Upper lobe of left lung (tissue), 6 donors: ENCODE results near the gene ALOX12B. TPM values are rescaled to one million over a fixed set of nuclear protein-coding genes. Genes with fewer than 3 reads are reported as not detected.

Experiments
- ATAC-seq, 2 donors: fragments of 200-7000 bp; cut with Tn5 transposase; one replicate each; pipeline ENCODE4 v1.9.1; 2022; ENCODE audit warnings: mild to moderate bottlenecking in 2 of 2, moderate library complexity in 2 of 2; ENCODE audit not compliant: low FRiP score in 2 of 2
- DNase-seq, 2 donors: peaks; one replicate each; pipeline ENCODE4 v3.0.0-alpha.2; 2019 to 2020
- H3K27ac ChIP-seq, 4 donors: fragments of 200-600 bp; sonication (generic); one replicate each; pipeline ENCODE4 v1.5.1; 2016 to 2019
- H3K27me3 ChIP-seq, 4 donors: fragments of 200-600 bp; sonication (generic); one replicate each; pipeline ENCODE4 v1.5.1; 2017 to 2019
- H3K36me3 ChIP-seq, 4 donors: fragments of 200-600 bp; sonication (generic); one replicate each; pipeline ENCODE4 v1.5.1; 2016 to 2019
- H3K4me1 ChIP-seq, 4 donors: fragments of 200-600 bp; sonication (generic); one replicate each; pipeline ENCODE4 v1.5.1; 2018 to 2019
- H3K4me3 ChIP-seq, 4 donors: fragments of 200-600 bp; sonication (generic); one replicate each; pipeline ENCODE4 v1.5.1; 2017 to 2019; ENCODE audit warnings: mild to moderate bottlenecking in 2 of 4, moderate library complexity in 1 of 4
- H3K9me3 ChIP-seq, 4 donors: fragments of 200-600 bp; sonication (generic); one replicate each; pipeline ENCODE4 v1.5.1; 2018 to 2019
- EP300 ChIP-seq, 4 donors: sonication (generic); formaldehyde crosslinking; IDR thresholded peaks; one replicate each; pipeline ENCODE4 v1.5.1; 2017; ENCODE audit warnings: antibody characterized with exemption in 4 of 4, control low read depth in 2 of 4
- POLR2A ChIP-seq, 4 donors: fragments of 450-650 bp; IDR thresholded peaks; one replicate each; pipeline ENCODE4 v1.5.1; 2016 to 2017; ENCODE audit warnings: antibody characterized with exemption in 4 of 4, mild to moderate bottlenecking in 2 of 4
- POLR2AphosphoS5 ChIP-seq, 2 donors: sonication (generic); formaldehyde crosslinking; IDR thresholded peaks; one replicate each; pipeline ENCODE4 v1.5.1; 2017; ENCODE audit warnings: antibody characterized with exemption in 2 of 2
- WGBS, 2 donors: methylation state at CpG; one replicate each; pipeline ENCODE4 v1.1.5; 2017 to 2018; 5-methylcytosine and 5-hydroxymethylcytosine counted together
- total RNA-seq, 6 donors: library from RNA; depleted of rRNA in 4 of 6; stranded (reverse); fragments of >200 nt in 4 of 6; gene quantifications; one replicate each; pipeline versions ENCODE4 v1.1.0 to v1.2.1, GENCODE V29; 2016 to 2021
- TF ChIP-seq, protein P1 (sequence below), 6 experiments: fragments of 450-650 bp in 4 of 6; fragments of 200-600 bp in 2 of 6; sonication (generic) in 2 of 6; IDR thresholded peaks; one replicate each; pipeline ENCODE4 v1.5.1; 2016 to 2019; ENCODE audit warnings: antibody characterized with exemption in 6 of 6
- donor health status: DM: no; HTN: no; CAD: no; lungs with moderate emphysema.
- donor health status: DM: no; HTN: yes; CAD: no; lungs with severe emphysema.

The ALOX12B gene
- total RNA-seq = not detected

DNA sequence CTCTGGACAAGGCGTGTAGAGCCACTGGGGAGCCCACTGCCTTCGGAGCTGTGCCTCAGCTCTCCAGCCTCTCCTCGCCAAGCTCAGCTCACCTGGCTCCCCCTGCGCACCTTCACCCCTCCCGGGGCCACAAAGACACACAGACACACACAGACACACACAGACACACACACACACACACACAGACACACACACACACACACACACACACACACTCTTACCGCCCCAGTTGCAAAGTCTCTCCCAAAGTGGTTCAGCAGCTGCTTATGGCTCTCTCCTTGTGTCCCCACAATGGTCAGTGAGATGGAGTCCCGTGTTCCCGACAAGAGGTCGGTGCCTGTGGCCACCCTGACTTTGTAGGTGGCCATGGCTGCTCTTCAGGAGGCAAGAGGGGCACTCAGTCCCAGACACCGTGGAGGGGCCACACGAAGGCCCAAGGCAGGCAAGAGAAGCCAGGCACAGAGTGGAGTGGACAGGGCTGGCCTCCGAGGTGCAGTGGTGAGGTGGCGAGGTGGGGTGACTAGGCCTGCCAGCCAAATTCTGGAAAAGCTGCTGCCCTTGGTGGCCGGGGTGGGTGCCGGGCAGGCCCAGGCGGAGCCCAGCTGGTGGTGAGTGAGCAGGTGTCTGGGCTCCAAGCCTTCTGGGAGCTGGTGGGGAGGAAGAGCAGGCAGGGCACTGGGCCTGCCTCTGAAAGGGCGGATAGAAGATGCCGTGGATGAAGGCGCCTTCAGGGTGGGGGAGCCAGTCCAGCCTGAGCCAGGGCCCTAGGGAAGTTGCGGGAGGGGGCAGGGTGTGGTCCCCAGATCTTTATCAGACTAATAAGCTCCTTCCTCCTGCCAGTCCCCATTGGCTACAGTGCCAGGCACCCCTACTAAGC is at the start of gene ALOX12B:
TSS of gene ALOX12B (minus strand) at position 642 of the 877 bp plus-strand sequence. CDS start at position 368, 274 bp downstream.
- peak in 1 of 2 donors; percentile 73 for DNase-seq
- TF ChIP-seq POLR2A (IDR thresholded peaks at IDR 0.05) = no peak
- TF ChIP-seq POLR2AphosphoS5 (IDR thresholded peaks at IDR 0.05) = no peak
- TF ChIP-seq, protein P1, sequence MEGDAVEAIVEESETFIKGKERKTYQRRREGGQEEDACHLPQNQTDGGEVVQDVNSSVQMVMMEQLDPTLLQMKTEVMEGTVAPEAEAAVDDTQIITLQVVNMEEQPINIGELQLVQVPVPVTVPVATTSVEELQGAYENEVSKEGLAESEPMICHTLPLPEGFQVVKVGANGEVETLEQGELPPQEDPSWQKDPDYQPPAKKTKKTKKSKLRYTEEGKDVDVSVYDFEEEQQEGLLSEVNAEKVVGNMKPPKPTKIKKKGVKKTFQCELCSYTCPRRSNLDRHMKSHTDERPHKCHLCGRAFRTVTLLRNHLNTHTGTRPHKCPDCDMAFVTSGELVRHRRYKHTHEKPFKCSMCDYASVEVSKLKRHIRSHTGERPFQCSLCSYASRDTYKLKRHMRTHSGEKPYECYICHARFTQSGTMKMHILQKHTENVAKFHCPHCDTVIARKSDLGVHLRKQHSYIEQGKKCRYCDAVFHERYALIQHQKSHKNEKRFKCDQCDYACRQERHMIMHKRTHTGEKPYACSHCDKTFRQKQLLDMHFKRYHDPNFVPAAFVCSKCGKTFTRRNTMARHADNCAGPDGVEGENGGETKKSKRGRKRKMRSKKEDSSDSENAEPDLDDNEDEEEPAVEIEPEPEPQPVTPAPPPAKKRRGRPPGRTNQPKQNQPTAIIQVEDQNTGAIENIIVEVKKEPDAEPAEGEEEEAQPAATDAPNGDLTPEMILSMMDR (IDR thresholded peaks at IDR 0.05) = no peak
- no peak for TF ChIP-seq EP300 (IDR thresholded peaks at IDR 0.05)
- Histone ChIP-seq H3K9me3 (no peaks in the 10 kb centered on the region), H3K27ac (no peak within 1 kb of the TSS), H3K4me1 (no peaks in the 10 kb centered on the region), H3K36me3 (no peaks in the 10 kb centered on the region), H3K4me3 (no peak within 1 kb of the TSS), H3K27me3 (peaks cover 0 to 3% (median 0%) of the 10 kb centered on the region in 4 donors)
- 79 to 82% methylated on average over 17 to 20 of the region's 20 CpGs for WGBS, 2 donors
- ATAC-seq = peak; percentile 3 to 6

DNA sequence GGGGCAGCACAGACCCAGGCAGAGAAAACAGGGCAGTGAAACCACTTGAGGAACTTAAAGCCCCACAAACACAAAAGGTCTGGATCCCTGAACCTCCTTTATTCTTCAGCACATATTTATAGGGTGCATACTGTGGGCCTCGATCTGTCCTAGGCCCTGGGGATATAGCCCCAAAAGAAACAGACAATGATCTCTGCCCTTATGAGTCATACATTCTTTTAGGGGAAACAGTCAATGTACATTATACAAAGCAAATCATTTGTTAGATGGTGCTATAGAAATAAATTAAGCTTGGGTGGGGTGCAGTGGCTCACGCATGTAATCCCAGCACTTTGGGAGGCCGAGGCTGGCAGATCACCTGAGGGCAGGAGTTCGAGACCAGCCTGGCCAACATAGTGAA is 46.4 kb upstream of the ALOX12B start:
- no peak overlapping the region for H3K27ac ChIP-seq
- peaks cover 7 to 11% (median 9%) of the 10 kb centered on the region in 4 donors for H3K4me1 ChIP-seq
- DNase-seq (no peak), ATAC-seq (no peak)
- H3K4me3 ChIP-seq = no peak overlapping the region
- TF ChIP-seq POLR2AphosphoS5 (IDR thresholded peaks at IDR 0.05) (no peak), POLR2A (IDR thresholded peaks at IDR 0.05) (no peak), EP300 (IDR thresholded peaks at IDR 0.05) (no peak)
- TF ChIP-seq, protein P1 (IDR thresholded peaks at IDR 0.05) = no peak
- no peaks in the 10 kb centered on the region for H3K9me3 ChIP-seq
- WGBS, 2 donors = 89 to 95% methylated on average over 4 of the region's 4 CpGs
- H3K27me3 ChIP-seq = no peaks in the 10 kb centered on the region
- no peaks in the 10 kb centered on the region for H3K36me3 ChIP-seq

DNA sequence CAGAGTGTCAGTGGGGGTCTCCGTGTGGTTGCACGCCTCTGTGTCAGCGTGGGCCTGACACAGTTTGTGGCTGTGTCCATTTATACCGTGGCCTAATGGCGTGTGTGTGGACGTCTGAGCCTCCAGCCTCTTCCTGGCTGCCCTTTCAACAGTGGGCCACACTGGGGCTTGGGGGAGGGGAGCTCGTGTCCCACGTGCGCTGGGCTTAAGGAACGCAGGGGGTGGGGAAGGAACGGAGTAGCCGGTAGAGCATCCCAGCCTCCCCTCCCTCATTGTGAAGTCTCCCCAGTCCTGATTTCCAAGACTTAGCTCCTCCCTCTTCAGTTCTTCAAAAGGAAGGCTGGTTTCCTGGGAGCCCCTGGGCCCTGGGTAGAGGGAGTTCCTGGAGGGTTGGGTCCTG is 45.9 kb upstream of the ALOX12B start:
- Histone ChIP-seq H3K27me3 (no peaks in the 10 kb centered on the region), H3K27ac (no peak overlapping the region), H3K9me3 (no peaks in the 10 kb centered on the region), H3K36me3 (no peaks in the 10 kb centered on the region), H3K4me1 (peaks cover 5 to 8% (median 6%) of the 10 kb centered on the region in 4 donors), H3K4me3 (no peak overlapping the region)
- WGBS, 2 donors = 78 to 79% methylated on average over 9 to 12 of the region's 12 CpGs
- TF ChIP-seq EP300 (IDR thresholded peaks at IDR 0.05) (no peak), POLR2A (IDR thresholded peaks at IDR 0.05) (no peak), POLR2AphosphoS5 (IDR thresholded peaks at IDR 0.05) (no peak)
- TF ChIP-seq, protein P1 (IDR thresholded peaks at IDR 0.05) = no peak
- ATAC-seq (peak; percentile 5 to 26), DNase-seq (peak in 1 of 2 donors; percentile 22)

DNA sequence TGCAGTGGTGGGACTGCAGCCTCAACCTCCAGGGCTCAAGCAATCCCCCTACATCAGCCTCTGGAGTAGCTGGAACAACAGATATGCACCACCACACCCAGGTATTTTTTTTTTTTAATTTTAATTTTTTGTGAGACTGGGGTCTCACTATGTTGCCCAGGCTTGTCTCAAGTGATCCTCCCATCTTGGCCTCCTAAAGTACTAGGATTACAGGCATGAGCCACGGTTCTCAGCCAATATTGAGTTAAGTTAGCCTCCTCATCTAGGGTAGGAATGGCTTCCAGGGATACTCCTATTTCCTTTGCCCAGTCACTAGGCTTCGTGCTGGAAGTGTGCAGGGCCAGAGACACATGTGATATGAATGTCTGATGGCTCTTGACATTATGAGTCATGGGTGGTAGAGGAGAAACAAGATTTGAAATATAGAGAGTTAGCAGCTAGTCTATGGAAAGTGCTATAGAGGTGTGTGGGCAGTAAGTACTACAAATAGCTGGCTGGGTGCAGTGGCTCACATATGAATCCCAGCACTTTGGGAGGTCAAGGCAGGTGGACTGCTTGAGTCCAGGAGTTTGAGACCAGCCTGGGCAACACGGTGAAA is 44.4 kb upstream of the ALOX12B start:
- H3K36me3 ChIP-seq = no peaks in the 10 kb centered on the region
- no peak overlapping the region for H3K27ac ChIP-seq
- TF ChIP-seq, protein P1 (IDR thresholded peaks at IDR 0.05) = no peak
- no peak for TF ChIP-seq POLR2AphosphoS5 (IDR thresholded peaks at IDR 0.05)
- H3K4me3 ChIP-seq = no peak overlapping the region
- H3K27me3 ChIP-seq = peaks cover 0 to 7% (median 0%) of the 10 kb centered on the region in 4 donors
- DNase-seq = no peak
- WGBS, 2 donors = 71 to 72% methylated on average over 3 of the region's 3 CpGs
- peaks cover 0 to 8% (median 2%) of the 10 kb centered on the region in 4 donors for H3K4me1 ChIP-seq
- no peaks in the 10 kb centered on the region for H3K9me3 ChIP-seq
- no peak for ATAC-seq
